A673 (cell line): ENCODE data around the gene RASA2.

Experiments used
- CTCF ChIP-seq: fragments of 300-800, 200-600 bp; sonication (generic); conservative IDR thresholded peaks from 2 replicates; pipeline ENCODE4 v1.5.1; 2017; ENCODE audit warnings: low read depth, mild to moderate bottlenecking, antibody characterized with exemption, low read length, moderate library complexity, mixed read lengths
- EZH2 ChIP-seq: fragments of 200-600 bp; sonication (generic); IDR thresholded peaks from 2 replicates; pipeline ENCODE4 v1.6.1; 2017; ENCODE audit warnings: borderline replicate concordance, low read depth, mild to moderate bottlenecking, mixed read lengths, antibody characterized with exemption, low read length; ENCODE audit not compliant: poor library complexity, severe bottlenecking

- TF ChIP-seq CTCF = no peak
- no peak for TF ChIP-seq EZH2
Observed at GRCh38 chr3:141642215-141642614, 155.4 kb downstream of the RASA2 start.
